H1 (cell line): ENCODE measurements around the gene GPR18. TPM values are rescaled to one million over a fixed set of nuclear protein-coding genes. Genes with fewer than 3 reads are reported as not detected.

Experiments used
- CHD7 ChIP-seq: fragments of 300-600 bp; sonication (generic); IDR thresholded peaks from 2 replicates; pipeline ENCODE4 v1.7.1; 2012; ENCODE audit warnings: low read length, moderate library complexity, mild to moderate bottlenecking, inconsistent platforms; ENCODE audit not compliant: insufficient replicate concordance
- EP300 ChIP-seq, 2 experiments: IDR thresholded peaks; 1 replicate in 1 of 2; 2 replicates in 1 of 2; pipeline ENCODE4 v1.6.1; 2011 to 2012; ENCODE audit warnings: low read depth in 2 of 2, low read length in 2 of 2, mild to moderate bottlenecking in 2 of 2, borderline replicate concordance in 1 of 2, inconsistent platforms in 1 of 2, moderate library complexity in 1 of 2
- SIN3A ChIP-seq, 2 experiments: IDR thresholded peaks in 1 of 2; conservative IDR thresholded peaks in 1 of 2; 2 replicates each; pipeline ENCODE4 v1.6.1; 2011 to 2012; ENCODE audit warnings: low read length in 2 of 2, improper control_type of control experiment in 1 of 2, low read depth in 1 of 2, mild to moderate bottlenecking in 1 of 2
- polyA plus RNA-seq, 7 experiments: library from polyadenylated mRNA; depleted of rRNA in 3 of 7; stranded (reverse) in 5 of 7; unstranded in 2 of 7; fragments of >200 nt in 5 of 7; fragments of 200-250 nt in 2 of 7; gene quantifications; 1 replicate in 5 of 7; 2 replicates in 1 of 7; 4 replicates in 1 of 7; pipeline versions ENCODE4 v1.2.1 to v1.2.3, GENCODE V29; 2011 to 2013; ENCODE audit warnings: missing spikeins in 2 of 7, mixed read lengths in 2 of 7
- total RNA-seq: library from RNA; stranded (reverse); fragmentation: NEBNext Ultra II Directional; extraction: Animal tissue kit (Norgen Biotek cat#: 25700); gene quantifications from 2 replicates; pipeline ENCODE4 v1.2.1, GENCODE V29; 2021

Gene GPR18
- total and polyA plus RNA-seq, 2 of the 8 experiments (the other 6 are each of a cell fraction or from before 2014, with no cell fraction given), result not detected

DNA sequence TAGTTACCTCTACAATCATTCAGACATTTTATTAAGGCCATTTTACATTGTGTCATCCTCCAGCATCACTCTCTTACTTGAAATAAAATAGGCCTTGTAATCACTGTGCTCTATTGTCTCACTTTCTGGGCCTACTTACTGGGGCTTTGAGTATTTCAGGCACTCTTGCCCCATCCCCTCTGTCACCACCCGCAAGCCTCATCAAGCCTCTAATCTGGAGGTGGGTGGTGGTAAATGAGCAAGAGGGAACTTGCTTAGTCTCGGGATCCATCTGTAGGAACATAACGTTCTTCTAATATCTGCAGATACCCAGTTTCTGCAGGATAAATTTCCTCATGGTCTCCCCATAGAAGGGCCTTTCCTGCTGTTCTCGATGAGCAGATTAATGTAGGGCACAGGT lies 19.4 kb upstream of the GPR18 start (continued):
- TF ChIP-seq CHD7, result no peak
- no peak for TF ChIP-seq SIN3A (conservative IDR thresholded peaks at IDR 0.05 in 1 of 2, IDR thresholded peaks at IDR 0.05 in 1 of 2; ENCODE audit: low read depth in 1 of 2, low read length in 2 of 2)
- TF ChIP-seq EP300 (IDR thresholded peaks at IDR 0.05; ENCODE audit: borderline replicate concordance in 1 of 2, low read depth in 2 of 2, low read length in 2 of 2), result no peak
